ENCODE results near the gene MPP3.

Gene MPP3, protein sequence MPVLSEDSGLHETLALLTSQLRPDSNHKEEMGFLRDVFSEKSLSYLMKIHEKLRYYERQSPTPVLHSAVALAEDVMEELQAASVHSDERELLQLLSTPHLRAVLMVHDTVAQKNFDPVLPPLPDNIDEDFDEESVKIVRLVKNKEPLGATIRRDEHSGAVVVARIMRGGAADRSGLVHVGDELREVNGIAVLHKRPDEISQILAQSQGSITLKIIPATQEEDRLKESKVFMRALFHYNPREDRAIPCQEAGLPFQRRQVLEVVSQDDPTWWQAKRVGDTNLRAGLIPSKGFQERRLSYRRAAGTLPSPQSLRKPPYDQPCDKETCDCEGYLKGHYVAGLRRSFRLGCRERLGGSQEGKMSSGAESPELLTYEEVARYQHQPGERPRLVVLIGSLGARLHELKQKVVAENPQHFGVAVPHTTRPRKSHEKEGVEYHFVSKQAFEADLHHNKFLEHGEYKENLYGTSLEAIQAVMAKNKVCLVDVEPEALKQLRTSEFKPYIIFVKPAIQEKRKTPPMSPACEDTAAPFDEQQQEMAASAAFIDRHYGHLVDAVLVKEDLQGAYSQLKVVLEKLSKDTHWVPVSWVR

DNA sequence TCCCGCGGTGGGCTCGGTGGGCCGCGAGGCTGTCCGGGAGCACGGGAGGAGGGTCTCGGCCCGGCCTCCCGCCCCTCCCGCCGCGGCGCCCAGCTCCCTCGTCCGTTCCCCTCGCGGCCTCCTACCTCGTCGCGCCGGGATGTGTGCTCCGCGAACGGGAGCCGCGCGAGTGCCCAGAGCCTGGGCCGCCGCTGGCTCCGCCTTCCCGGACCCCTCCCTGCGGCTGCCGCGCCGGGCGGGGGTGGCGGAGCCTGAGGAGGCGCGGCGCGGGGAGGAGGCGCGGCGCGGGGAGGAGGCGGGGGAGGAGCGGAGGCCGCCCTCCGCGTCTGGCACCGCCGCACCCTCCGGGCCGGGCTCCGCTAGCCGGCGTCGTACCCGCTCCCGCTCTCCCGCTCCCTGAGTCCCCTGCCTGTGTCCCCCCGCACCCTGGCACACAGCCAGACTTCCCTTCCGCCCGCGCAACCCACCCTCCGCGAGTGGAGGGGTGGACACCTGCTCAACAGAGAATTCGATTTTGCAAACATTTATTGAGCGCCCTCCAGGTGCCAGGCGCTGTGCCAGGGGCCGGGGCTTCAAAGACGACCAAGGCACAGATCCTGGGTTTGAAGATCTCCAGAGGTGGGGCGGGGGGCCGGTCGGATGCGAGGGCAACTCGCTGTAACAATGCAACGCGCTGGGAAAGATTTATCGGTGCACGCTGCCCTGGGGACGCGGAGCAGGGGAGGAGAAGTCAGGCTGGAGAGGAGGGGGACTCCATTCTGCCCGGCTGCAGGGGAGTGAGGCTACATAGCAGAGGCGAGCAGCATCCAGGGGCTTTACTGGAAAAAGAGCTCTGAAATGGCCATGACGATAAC lies at the start of gene MPP3:
Gene MPP3 (minus strand): TSS at position 171 of the 854 bp plus-strand sequence. CDS start 1,240 bp downstream, outside the sequence.
- TF ChIP-seq CTCF (IDR thresholded peaks at IDR 0.05; ENCODE audit: insufficient read depth, missing control alignments), result no peak
- DNase-seq (ENCODE audit: insufficient read length, low spot score) (peak; percentile 92), FAIRE-seq (no peak)

- no peak for DNase-seq (ENCODE audit: insufficient read length, low spot score)
- TF ChIP-seq CTCF (IDR thresholded peaks at IDR 0.05; ENCODE audit: insufficient read depth, missing control alignments), result no peak
- FAIRE-seq, result no peak
These were observed 49.0 kb upstream of the MPP3 start for GRCh38 chr17:43881758-43882505.

DNA sequence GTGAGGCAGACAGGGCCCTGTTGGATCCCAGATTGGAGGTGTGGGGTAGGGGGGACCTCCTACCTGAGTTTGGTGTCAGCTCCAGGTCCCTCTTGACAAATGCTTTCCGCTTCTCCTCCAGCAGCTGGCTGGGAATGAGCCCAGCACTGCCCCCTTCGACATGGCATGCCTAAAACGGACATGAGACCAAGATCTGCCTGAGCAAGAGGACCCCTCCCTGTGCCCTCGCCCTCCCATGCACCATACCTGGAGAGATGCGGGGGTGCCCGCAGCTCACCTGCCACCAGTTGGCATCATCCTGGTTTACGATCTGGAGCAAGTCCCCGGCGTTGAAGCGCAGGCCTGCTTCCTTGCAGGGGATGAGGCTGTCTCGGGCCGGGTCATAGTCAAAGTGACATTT lies 48.2 kb upstream of the MPP3 start:
- TF ChIP-seq CTCF (IDR thresholded peaks at IDR 0.05; ENCODE audit: insufficient read depth, missing control alignments), result no peak
- FAIRE-seq (no peak), DNase-seq (ENCODE audit: insufficient read length, low spot score) (no peak)

- FAIRE-seq (no peak), DNase-seq (ENCODE audit: insufficient read length, low spot score) (peak; percentile 77)
- peak; percentile 71 for TF ChIP-seq CTCF (IDR thresholded peaks at IDR 0.05; ENCODE audit: insufficient read depth, missing control alignments)
These were observed 47.6 kb upstream of the MPP3 start for GRCh38 chr17:43880420-43880991.

DNA sequence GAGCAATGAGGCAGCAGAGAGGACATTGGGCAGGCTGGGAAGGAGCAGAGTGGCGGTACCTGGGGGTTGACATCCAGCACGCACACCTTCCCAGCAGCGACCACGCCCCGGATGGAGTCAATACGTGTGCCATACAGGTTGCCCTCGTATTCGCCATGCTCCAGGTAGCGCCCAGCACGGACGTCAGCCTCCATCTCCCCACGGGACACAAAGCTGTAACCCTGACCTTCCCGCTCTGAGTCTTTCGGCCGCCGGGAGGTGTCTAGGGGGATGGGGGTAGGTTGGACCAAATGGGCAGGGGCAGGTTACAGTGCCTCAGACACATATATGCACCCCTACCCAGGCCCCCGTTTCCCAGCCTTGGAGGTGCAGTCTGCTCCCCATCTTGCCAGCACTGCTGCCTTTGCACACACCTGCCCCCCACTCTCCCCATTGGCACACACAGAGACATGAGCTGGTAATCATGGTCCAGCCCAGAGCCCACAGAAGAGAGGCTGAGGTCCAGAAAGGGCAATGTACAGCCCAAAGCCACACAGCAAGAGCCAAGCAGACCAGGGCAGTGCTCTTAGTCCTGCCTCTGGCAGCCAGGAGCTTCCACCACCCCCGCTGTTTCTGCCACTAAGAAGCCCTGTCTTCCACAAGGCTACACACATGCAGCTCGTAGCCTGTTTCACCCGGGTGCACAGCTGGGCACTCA lies 46.9 kb upstream of the MPP3 start:
- FAIRE-seq (no peak), DNase-seq (ENCODE audit: insufficient read length, low spot score) (no peak)
- TF ChIP-seq CTCF (IDR thresholded peaks at IDR 0.05; ENCODE audit: insufficient read depth, missing control alignments), result no peak
